IPS-NIHi7 (cell line): ENCODE measurements around the gene ADAM12.
A peak's percentile ranks its signal among the peaks of the same experiment; 100 is the strongest.
"Not testable (repeated sequence)": the region's sequence is repeated elsewhere in the genome, so short reads cannot be mapped to it uniquely, and the experiment has no call there.

ENCODE experiments used
- DNase-seq: peaks from one replicate; pipeline ENCODE4 v3.0.0; 2012; ENCODE audit warnings: mixed read lengths; ENCODE audit errors: extremely low spot score

ADAM12 gene

DNA sequence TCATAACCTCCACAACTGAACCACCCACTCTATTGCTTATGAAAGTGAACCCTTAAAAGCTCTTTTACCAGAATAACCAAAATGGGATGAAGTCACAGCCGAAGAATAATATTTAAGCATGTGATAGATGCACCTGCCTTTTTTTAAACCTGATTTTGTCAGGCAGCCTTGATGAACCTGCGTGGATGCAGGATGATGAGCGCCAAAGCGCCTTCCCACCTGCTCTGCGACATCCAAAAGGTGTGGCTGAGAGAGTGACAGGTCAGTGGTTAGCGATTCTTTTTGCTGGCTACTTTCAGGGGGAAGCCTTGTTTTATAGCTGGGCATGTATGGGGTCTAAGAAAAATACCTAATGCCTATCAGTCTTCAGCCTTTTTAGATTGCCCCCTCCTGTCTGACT is 334.1 kb downstream of the ADAM12 start:
- no peak for DNase-seq

DNA sequence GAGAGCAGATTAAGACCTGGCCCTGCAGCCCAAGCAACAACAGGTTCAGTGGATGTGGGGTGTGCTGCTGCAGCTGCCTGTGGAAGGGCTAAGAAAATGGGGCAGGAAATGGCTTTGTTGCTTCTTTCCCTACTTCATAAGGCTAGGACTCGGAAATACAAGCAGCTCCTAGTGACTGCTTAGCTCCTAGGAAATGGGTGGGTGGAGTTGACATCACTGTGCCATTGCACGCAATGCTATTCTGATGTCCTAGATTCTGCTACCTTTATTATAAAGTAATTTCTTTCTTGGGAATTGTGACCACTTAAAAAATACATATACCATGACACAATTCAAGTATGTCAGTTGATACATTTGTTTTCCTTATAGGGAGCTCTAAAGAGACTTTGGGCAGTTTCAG is 336.1 kb downstream of the ADAM12 start:
- DNase-seq: no peak

DNA sequence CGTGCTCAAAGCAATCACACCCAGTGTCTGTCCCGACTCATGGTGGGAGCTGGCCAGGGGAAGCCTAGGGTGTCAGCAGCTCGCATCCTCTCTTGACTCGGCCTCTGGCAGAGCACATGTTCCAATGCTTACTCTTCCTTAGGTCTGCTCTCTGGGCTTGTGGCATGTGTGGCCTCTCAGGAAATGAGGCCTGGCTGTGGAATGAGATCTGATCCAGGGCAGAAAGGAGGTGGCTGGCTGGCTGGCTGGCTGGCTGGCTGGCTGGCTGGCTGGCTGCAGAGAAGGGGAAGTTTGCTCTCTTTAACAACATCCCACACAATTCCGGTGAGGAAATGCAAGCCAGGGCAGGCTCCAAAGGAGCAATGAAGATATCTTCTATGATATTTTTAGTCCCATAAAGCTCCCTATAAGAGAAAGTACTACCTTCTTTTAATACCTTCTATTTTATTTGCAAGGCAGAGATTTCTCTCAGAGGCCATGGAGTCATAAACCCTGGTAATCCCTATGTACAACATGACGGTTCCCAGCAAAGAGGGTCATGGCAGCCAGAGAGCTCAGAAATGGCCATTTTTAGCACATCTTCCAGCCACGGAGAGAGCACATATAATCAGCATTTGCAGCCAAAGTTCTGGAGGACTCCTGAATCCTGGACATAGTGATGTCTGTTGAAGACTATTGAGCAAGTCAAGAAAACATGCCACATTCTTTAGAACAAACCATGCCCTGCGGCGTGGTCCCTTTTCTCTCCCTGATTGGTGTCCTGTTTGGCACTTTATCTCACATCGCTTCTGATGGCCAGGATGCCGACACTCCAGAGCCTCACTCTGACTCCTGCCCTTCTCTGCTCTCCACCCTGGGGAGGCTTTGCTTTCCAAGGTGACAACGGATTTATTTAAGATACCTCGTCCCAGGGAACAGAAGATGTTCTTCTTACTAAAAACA is 338.2 kb downstream of the ADAM12 start:
- DNase-seq: no peak

DNA sequence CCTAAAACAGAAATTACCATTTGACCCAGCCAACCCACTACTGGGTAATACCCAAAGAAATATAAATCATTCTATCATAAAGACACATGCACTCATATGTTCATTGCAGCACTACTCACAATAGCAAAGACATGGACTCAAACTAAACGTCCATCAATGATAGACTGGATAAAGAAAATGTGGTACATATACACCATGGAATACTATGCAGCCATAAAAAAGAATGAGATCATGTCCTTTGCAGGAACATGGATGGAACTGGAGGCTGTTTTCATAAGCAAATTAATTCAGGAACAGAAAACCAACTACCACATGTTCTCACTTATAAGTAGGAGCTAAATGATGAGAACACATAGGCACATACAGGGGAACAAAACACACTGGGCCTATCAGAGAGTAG is 340.5 kb downstream of the ADAM12 start:
- DNase-seq: not testable (repeated sequence)

DNA sequence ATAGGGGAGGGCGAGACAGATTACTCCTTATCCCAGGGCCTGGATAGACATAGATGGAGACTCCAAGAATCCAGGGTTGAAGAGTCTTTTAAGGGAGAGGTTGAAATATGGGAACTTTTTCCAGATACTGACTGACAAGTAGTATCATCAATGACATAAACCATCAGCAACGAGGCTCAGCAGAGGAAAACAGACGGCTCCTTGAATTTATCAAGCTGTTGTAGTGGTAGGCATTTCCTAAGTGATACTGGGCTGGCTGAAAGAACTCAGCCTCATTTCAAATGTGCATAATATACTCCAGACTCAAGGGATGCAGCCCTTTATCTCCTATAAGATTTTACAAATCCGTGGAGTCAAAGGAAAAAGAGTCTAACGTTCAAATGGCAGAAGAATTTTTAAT is 341.4 kb downstream of the ADAM12 start:
- no peak for DNase-seq

DNA sequence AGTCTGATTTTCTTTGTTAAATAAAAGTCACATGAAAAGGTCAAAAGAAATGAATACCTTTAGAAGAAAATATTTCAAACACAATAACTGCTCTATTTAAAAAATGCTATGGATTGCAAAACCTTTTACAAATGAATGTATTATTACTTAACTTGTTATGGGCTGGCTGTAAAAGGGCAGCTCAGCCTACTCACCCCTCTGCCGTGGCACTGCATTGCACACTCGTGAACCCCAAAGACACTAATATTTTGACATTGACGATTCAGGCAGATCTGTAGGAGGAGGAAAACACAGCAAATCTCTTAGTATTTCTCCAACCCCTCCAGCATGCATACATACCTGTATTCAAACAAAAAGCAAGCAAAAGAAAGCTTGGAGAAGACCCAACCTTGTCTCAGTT is 342.4 kb downstream of the ADAM12 start:
- no peak for DNase-seq

DNA sequence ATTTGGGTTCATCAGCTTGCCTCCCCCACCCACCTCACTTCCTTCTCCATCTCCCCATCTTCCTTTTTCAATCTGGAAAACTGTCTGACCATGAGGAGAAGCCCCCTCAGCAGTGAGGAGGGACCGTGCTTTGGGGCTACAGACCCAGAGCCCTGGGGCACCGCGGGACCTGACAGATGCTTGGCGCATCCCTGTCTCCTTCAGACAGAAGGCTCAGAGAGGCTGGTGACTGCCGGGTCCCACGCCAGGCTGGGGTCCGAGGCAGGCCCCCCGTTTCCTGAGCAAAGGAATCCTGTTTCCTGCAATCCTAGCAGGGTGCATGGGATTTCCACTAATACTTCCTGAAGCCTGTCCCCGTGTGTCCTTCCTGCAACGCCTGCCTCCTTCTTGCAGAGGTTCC is 344.9 kb downstream of the ADAM12 start:
- DNase-seq: no peak

DNA sequence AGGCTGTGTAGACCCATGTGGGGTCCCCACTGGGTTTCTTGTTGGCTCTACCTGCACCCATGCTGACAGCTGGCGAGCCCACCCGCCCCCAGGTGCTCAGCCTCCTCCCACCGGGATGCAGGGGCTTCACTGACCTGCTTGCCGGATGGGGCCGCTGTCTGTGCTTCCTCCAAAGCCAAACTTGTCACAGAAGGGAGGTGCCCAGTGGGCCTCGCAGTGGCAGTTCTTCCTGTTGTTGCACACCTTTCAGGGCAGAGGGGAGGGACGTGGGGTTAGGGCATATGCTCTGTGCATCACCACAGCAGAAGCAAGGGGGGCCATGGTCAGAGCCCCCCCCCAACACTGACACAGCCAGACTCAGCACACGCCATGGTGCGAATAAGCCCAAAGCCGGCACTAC is 345.4 kb downstream of the ADAM12 start:
- no peak for DNase-seq

DNA sequence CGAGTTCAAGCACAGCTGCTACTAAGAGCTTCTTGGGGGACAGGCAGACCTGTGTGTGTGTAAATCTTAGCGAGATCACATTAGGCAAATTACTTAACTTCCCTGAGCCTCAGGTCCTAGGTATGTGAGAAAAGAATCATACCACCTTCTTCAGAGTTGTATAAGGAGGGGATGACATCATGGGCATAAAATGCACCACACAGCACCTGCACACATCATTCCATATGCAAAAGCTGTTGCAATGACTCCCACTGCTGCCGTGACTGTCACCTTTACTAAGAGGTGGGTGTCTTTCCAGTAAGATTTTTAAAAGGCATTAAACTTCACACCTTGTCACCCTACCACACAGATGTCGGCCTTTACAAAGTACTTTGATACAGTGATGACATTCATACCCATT is 345.9 kb downstream of the ADAM12 start:
- no peak for DNase-seq

DNA sequence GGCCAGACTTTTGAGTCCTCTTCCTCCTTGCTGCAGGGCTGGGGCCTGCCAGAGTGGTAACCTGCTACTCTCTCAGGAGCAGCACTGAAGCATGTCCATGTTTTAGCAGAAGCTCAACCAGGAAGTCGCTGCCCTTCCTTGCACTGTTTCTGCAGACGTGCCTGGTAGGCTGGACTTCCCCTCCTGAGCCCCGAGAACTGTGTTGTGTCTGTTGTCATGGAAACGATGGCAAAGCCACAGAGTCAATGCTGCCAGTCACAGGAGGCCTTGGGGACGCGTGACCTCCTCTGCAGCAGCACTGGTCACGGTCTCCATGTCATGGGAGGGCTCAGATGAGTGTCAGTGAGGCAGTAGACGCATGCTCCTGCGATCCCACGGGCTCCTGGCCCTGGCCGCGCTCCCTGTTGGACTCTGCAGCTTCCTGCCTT is 346.5 kb downstream of the ADAM12 start:
- peak; percentile 62 for DNase-seq

DNA sequence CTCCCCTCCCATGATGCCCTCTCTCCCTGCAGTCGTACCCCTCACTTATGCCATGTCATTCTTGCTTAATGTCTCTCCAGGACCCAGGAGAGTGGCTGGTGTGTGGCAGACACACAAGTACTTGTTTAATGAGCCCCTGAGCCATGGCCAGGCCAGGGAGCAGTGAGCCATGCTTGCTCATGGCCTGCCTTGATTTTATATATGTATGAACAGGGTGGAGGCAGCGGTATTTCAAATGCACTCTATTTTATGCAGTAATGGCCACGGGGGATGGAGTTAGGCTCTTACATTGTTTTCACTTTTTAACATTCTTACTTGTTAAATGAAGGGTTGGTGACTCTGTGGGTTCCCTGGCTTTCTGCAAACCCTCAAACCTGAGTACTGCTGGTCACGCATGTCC is 347.2 kb downstream of the ADAM12 start:
- no peak for DNase-seq

DNA sequence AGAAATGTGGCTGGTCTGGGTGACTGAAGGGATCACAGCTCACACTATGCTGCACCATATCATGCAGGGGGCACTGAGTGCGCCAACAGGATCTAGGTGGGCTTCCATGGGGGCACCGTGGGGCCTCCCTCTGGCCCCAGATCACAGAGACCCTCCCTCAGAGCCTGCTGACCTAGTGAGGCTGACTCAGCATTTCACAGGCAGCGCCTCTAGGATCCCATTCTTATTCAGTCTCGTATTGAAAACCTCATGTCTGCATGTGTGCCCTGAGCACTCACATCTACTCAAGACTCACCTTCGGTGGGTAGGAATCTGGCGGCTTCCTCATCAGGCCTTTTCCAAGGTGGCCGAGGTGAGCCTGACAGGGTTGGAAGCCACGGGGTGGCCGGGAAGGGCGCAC is 350.3 kb downstream of the ADAM12 start:
- DNase-seq: no peak

DNA sequence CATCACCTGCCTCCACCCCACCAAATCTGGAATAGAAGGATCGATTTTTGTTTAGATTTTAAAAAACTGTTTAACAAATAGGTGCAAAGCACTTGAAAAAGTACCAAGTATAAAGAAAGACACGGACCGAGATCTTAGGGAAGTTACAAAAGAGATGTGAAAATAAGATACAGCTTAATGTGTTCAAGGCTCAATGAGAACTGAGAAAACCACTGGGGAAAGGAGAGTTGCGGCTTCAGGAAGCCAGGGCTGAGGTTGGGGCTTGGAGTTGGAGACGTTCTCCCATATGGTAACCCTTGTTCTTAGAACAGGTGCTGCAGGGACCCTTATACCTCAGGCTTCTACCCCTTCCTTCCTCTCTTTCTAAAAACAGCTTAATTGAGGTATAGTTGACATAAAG is 351.8 kb downstream of the ADAM12 start:
- no peak for DNase-seq

DNA sequence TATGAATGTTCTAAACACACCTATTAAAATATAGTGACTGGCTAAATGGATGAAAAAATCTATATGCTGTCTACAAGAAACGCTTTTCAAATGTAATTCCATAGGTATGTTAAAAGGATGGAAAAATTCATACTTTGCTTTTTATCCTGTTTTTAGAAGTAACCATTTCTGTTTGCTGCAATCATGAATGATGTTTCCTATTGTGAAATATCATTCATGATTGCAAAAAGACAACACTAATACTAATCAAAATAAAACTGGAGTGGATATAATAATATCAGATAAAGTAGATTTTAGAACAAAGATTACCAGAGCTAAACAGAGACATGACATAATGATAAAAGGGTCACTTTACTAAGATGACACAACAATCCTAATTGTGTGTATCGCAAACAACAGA is 353.7 kb downstream of the ADAM12 start:
- no peak for DNase-seq

DNA sequence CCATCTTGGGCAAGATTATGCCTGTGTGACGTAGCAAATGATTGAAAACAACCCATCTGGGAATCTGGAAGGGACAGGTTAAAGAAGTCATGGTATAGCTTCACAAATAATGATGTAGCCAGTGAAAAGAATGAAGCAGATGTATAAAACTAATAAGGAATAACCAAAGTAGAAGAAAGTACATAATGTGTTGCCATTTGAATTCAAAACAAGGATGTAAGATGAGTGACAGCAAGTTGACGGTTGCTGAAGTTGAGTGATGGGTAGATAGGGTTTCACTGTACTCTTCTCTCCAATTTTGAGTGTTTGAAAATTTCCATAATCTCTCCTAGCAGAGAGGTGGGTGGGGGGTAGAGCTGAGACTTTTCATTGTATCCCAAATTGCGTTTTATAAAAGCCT is 358.3 kb downstream of the ADAM12 start:
- no peak for DNase-seq

DNA sequence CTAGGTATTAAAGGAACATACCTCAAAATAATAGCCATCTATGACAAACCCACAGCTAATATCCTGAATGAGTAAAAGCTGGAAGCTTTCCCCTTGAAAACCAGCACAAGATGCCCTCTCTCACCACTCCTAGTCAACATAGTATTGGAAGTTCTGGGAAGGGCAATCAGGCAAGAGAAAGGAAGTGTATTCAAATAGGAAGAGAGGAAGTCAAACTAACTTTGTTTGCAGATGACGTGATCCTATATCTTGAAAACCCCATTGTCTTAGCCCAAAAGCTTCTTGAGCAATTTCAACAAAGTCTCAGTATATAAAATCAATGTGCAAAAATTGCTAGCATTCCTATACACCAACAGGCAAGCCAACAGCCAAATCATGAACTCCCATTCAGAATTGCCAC is 360.6 kb downstream of the ADAM12 start:
- no peak for DNase-seq

DNA sequence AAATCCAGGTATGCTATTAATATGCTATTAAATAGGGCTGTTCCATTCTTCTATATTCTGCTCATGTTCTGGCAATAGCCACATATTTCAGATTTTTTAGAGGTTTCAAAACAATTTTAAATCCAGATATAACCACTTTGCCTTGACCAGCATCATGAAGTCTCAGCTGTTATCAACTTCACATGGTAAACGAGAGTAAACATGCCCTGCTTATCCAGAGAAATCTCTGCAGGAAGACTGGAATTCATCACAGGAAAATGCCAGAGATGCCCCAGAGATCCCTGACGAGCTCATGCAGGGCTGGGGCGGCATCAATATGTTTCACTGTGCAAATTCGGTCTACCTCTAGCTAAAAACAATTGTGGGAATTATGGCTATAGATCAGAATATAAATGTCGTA is 365.4 kb downstream of the ADAM12 start:
- no peak for DNase-seq

DNA sequence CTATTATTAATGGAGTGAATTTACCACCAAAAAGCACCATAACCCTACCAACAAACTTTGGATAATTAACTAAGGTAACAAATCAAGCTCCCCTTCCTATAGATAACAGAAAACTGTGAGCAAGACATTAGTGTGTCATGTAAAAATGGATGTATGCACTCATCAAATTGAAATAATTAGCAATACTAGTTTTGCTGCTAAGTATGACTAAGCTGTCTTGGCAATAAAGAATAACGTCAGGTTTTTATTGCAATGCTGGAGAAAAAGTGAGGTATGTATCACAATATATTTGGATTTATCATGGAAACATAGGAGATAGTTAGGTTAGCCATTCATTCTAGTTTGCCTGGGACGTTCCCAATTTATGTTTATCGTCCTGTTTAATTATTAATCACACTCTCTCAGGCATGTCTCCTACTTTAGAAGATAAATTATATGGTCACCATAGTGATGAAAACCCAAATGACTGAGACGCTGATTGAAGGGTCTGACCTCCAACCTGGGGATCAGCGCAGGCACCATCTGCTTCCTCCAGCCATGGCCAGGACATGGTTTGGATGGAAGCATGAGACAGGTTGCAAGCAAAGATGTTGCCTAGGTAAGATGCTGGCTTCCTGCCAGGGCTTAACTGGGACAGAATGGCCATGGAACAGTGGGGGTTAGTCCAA is 366.3 kb downstream of the ADAM12 start:
- DNase-seq: no peak

DNA sequence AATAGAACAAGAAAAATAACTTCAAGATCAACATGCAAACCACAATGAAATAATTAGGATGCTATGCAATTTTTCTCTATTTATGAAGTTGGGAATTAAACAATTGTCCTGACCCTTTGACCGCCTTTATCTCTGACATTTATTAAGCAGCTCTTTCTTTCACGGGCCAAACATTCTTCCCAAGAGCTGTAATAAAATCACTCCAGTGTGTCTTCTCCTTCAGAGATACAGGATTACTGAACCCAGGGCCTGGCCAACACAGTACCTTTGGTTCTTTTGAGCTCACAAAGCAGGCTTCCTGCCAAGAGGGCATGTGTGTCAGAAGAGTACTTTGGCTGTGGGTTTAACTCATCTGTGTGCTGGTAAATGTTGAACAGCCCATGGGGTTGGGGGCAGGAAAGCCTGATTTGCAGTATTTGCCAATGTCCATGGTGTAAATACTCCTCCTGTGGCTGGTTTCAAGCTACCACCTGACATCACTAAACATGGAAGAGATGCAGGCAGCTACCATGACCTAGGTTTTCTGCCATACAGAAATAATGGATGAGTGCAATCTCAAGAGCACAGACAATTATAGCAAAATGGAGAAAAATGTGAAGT is 370.2 kb downstream of the ADAM12 start:
- DNase-seq: no peak

DNA sequence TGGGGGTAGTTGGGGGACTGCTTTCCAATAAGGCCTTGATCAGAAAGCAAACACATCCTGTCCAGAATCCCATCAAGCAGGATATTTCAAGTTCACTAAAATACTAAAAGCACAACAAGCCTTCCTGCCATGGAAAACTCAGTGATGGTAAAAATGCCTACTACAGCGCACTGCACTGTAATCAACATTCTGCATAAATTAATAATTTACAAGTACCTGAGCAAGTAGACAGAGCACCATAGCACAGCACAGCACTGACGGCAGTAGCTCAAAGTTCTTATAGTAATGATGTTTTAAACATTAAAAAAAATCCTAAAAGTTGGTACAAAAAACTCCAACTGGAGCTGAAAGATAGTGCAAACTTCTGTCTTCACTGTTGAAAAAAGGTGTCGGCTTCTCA is 371.4 kb downstream of the ADAM12 start:
- no peak for DNase-seq

DNA sequence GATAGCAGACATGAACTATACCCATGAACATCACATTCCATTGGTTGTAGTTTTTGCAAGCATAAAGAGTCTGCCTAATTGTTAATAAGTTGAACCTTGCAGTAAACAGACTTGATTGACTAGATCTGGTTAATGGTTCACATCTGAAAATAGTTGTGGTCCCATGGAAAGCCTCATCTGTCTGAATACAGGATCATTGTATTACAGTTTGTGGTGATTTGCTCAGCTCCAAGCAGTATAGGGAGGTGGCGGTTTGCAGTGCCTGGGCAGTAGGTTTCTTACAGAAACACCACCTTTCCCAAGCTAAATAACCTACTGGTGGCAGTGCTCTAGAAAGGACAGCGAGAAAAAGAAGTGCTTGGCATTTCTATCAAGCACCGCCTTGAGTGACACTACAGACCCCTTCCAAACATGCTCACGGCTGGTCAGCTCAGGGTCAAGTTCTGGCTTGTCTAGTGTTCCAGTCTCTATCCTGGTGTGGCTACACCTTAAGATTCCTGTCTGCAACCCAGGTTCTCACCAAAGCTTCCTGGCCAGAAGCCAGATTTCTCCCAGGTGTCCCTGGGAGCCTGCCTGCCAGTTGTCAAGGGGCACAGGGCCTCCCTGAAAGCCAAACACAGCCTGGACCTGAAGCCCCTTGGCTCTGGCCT is 372.0 kb downstream of the ADAM12 start:
- DNase-seq: no peak

DNA sequence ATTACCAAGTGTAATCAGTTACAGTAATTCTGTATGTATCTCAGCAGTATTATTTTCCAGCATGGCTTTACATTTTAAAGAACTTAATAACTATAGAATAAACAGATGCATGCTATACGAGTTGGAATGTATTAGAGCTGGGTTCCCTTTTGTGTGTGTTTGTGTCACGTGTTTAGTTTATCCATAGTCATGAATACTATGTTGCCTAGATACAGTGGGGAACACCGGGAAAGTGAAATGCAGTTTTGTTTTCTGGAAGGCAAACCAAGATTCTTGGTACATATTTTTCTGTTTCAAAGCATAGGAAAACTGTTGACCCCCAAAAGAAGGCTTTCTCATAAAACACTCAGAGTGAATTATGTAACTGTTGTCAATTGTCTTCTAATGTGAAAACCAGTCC is 372.9 kb downstream of the ADAM12 start:
- no peak for DNase-seq
